K562 (cell line): ENCODE data around the gene SLC25A17. TPM values are rescaled to one million over a fixed set of nuclear protein-coding genes. Genes with fewer than 3 reads are reported as not detected.

ENCODE experiments used
- BMI1 ChIP-seq: fragments of 150-350 bp; IDR thresholded peaks from 2 replicates; pipeline ENCODE4 v1.6.1; 2014; ENCODE audit warnings: low read length
- BRD4 ChIP-seq: fragments of 200-600 bp; sonication (generic); IDR thresholded peaks from 2 replicates; pipeline ENCODE4 v1.6.1; 2017; ENCODE audit warnings: inconsistent platforms
- DDX20 ChIP-seq: fragments of 450-650 bp; IDR thresholded peaks from 2 replicates; pipeline ENCODE4 v1.6.1; 2016; ENCODE audit warnings: missing genetic modification characterization, low read depth, mild to moderate bottlenecking, missing compliant biosample characterization, moderate library complexity
- E2F3 ChIP-seq: fragments of 250-450 bp; sonication (Bioruptor Pico); IDR thresholded peaks from 2 replicates; pipeline ENCODE4 v1.4.0; 2020; ENCODE audit warnings: mild to moderate bottlenecking
- FOS ChIP-seq: IDR thresholded peaks from 3 replicates; pipeline ENCODE4 v1.6.1; 2011; ENCODE audit not compliant: insufficient read length; ENCODE audit errors: extremely low read depth
- HMG20A ChIP-seq: fragments of 450-650 bp; formaldehyde crosslinking; conservative IDR thresholded peaks from 2 replicates; pipeline ENCODE4 v1.4.0; 2020; ENCODE audit warnings: mild to moderate bottlenecking, mixed read lengths
- MCM7 ChIP-seq, 2 experiments: fragments of 450-650 bp; IDR thresholded peaks; 2 replicates each; pipeline ENCODE4 v1.6.1; 2016 to 2018
- MED1 ChIP-seq: sonication (generic); formaldehyde crosslinking; IDR thresholded peaks from 2 replicates; pipeline ENCODE4 v1.8.1; 2023; ENCODE audit warnings: missing genetic modification reagents, borderline replicate concordance
- MEF2D ChIP-seq: conservative IDR thresholded peaks from 2 replicates; pipeline ENCODE4 v1.6.1; 2016; ENCODE audit warnings: low read depth, missing genetic modification characterization, missing compliant biosample characterization
- MYBL2 ChIP-seq, 2 experiments: fragments of 450-650 bp in 1 of 2; sonication (generic) in 1 of 2; formaldehyde crosslinking in 1 of 2; IDR thresholded peaks; 2 replicates each; pipeline versions ENCODE4 v1.6.1 to v1.8.1; 2017 to 2022; ENCODE audit warnings: borderline replicate concordance in 1 of 2, inconsistent platforms in 1 of 2, low read depth in 1 of 2, mild to moderate bottlenecking in 1 of 2, missing genetic modification reagents in 1 of 2, moderate library complexity in 1 of 2
- NBN ChIP-seq: fragments of 450-650 bp; IDR thresholded peaks from 2 replicates; pipeline ENCODE4 v1.6.1; 2016; ENCODE audit warnings: low read depth, mild to moderate bottlenecking
- NCOA6 ChIP-seq: fragments of 450-650 bp; IDR thresholded peaks from 2 replicates; pipeline ENCODE4 v1.6.1; 2017; ENCODE audit warnings: mild to moderate bottlenecking
- NFE2L1 ChIP-seq: fragments of 450-650 bp; IDR thresholded peaks from 2 replicates; pipeline ENCODE4 v1.6.1; 2016; ENCODE audit warnings: missing genetic modification characterization, low read depth, mild to moderate bottlenecking, missing compliant biosample characterization, moderate library complexity, borderline replicate concordance
- NR1H2 ChIP-seq: sonication (generic); formaldehyde crosslinking; IDR thresholded peaks from 2 replicates; pipeline ENCODE4 v1.4.0; 2020; ENCODE audit warnings: mild to moderate bottlenecking, missing genetic modification reagents
- POLR2A ChIP-seq: fragments of 450-650 bp; conservative IDR thresholded peaks from 2 replicates; pipeline ENCODE4 v1.6.1; 2016
- POLR2AphosphoS2 ChIP-seq: IDR thresholded peaks from 2 replicates; pipeline ENCODE4 v1.6.1; 2012; ENCODE audit warnings: low read length, improper control_type of control experiment
- POLR2G ChIP-seq: fragments of 200-400 bp; formaldehyde crosslinking; IDR thresholded peaks from 2 replicates; pipeline ENCODE4 v1.6.1; 2017; ENCODE audit warnings: low read depth, mild to moderate bottlenecking, antibody characterized with exemption, low read length, moderate library complexity
- SMAD1 ChIP-seq: fragments of 150-350 bp; IDR thresholded peaks from 2 replicates; pipeline ENCODE4 v1.6.1; 2014; ENCODE audit warnings: low read length, low read depth; ENCODE audit not compliant: partially characterized antibody
- ZC3H8 ChIP-seq: fragments of 450-650 bp; IDR thresholded peaks from 2 replicates; pipeline ENCODE4 v1.6.1; 2017
- ZFP1 ChIP-seq: fragments of 450-650 bp; formaldehyde crosslinking; IDR thresholded peaks from 2 replicates; pipeline ENCODE4 v1.4.0; 2020; ENCODE audit warnings: mild to moderate bottlenecking, mixed read lengths
- ZZZ3 ChIP-seq: fragments of 450-650 bp; IDR thresholded peaks from 2 replicates; pipeline ENCODE4 v1.6.1; 2016; ENCODE audit warnings: antibody characterized with exemption, mild to moderate bottlenecking, moderate library complexity
- polyA plus RNA-seq, 8 experiments: library from polyadenylated mRNA; depleted of rRNA in 4 of 8; stranded (reverse) in 5 of 8; unstranded in 3 of 8; fragments of >200 nt; fragmentation: Nextera tagmentation in 2 of 8; fragmentation: Illumina TruSeq in 1 of 8; extraction: Ambion mirVana in 2 of 8; extraction: Trizol in 1 of 8; gene quantifications; 2 replicates each; pipeline versions ENCODE4 v1.2.1 to v1.2.3, GENCODE V29; 2011 to 2014; ENCODE audit warnings: inconsistent platforms in 1 of 8, missing spikeins in 1 of 8
- total RNA-seq, 7 experiments: library from RNA; depleted of rRNA in 6 of 7; stranded (reverse); fragments of >200 nt in 6 of 7; fragmentation: Illumina TruSeq in 2 of 7; extraction: Trizol in 2 of 7; gene quantifications; 2 replicates each; pipeline versions ENCODE4 v1.2.1 to v1.2.3, GENCODE V29; 2011 to 2021; ENCODE audit warnings: low replicate concordance in 1 of 7
- TF ChIP-seq, protein P1 (sequence below): fragments of 250-450 bp; sonication (Bioruptor Pico); IDR thresholded peaks from 2 replicates; pipeline ENCODE4 v1.5.0; 2021; ENCODE audit warnings: mild to moderate bottlenecking, borderline replicate concordance
- TF ChIP-seq, protein P2 (sequence below): fragments of 450-650 bp; formaldehyde crosslinking; IDR thresholded peaks from 2 replicates; pipeline ENCODE4 v1.4.0; 2022; ENCODE audit warnings: missing genetic modification characterization
- TF ChIP-seq, protein P3 (sequence below): sonication (generic); formaldehyde crosslinking; IDR thresholded peaks from 2 replicates; pipeline ENCODE4 v1.8.0; 2022; ENCODE audit warnings: missing genetic modification reagents, mild to moderate bottlenecking, borderline replicate concordance
- TF ChIP-seq, protein P4 (sequence below): fragments of 450-650 bp; IDR thresholded peaks from 2 replicates; pipeline ENCODE4 v1.6.1; 2016; ENCODE audit warnings: antibody characterized with exemption

The SLC25A17 gene
- total and polyA plus RNA-seq, 9 of the 15 experiments (the other 6 are each of a cell fraction or from before 2014, with no cell fraction given), result 32.6 to 136 (median 56.2) TPM

DNA sequence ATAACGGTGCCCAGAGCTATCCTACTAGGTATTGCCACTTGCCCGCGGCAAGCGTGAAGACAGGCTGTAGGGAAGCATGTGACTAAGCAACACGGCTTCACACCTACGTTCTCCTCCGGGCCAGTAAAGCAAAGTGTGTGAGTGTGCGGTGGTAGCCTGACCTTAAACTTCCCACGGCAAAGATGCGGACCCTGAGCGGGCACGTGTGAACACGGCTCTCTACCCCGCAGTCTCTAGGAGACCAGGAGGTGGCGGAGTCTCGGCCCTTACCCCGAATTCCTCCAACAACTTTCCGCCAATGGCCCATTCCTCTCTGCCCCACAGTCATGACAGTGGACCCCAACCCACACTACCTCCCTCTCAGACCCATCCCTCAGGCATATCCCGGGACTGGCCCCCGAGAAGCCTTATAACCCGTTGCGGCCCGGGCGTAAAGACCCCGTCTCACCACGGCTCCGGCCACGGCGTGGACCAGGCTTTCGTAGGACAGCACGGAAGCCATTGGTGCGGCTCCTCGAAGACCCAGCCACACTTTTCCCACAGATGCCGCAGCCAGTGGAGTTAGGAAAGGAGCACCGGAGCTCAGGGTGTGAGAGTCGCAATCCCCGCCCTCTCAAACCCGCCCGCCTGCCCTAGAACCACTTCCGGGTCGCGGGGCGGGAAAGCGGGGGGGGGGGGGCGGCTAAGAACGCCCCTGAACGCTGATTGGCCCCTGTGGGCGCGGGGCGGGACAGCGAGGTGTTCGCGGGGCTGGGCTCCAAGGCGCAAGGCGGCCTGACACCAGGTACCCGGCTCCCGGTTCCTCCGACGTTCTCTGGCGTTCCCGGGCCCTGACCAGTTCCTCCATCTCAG lies at the start of gene SLC25A17 (continued):
- TF ChIP-seq E2F3 (CRISPR knock-in tag) (no peak), POLR2AphosphoS2 (no peak), ZC3H8 (no peak), BMI1 (no peak), NBN (no peak), DDX20 (tag) (no peak), BRD4 (no peak), POLR2A (peak; percentile 79), HMG20A (CRISPR knock-in tag) (no peak), ZFP1 (CRISPR knock-in tag) (no peak), FOS (no peak), MCM7 (IDR thresholded peaks at IDR 0.05) (no peak), ZZZ3 (no peak), MEF2D (tag) (no peak), NR1H2 (CRISPR knock-in tag) (no peak), MED1 (CRISPR knock-in tag) (no peak), MYBL2 (IDR thresholded peaks at IDR 0.05; ENCODE audit: low read depth) (no peak), MYBL2 (CRISPR knock-in tag; IDR thresholded peaks at IDR 0.05; ENCODE audit: borderline replicate concordance) (no peak), POLR2G (peak; percentile 82), NFE2L1 (no peak), SMAD1 (no peak), NCOA6 (no peak)
- TF ChIP-seq, protein P1, sequence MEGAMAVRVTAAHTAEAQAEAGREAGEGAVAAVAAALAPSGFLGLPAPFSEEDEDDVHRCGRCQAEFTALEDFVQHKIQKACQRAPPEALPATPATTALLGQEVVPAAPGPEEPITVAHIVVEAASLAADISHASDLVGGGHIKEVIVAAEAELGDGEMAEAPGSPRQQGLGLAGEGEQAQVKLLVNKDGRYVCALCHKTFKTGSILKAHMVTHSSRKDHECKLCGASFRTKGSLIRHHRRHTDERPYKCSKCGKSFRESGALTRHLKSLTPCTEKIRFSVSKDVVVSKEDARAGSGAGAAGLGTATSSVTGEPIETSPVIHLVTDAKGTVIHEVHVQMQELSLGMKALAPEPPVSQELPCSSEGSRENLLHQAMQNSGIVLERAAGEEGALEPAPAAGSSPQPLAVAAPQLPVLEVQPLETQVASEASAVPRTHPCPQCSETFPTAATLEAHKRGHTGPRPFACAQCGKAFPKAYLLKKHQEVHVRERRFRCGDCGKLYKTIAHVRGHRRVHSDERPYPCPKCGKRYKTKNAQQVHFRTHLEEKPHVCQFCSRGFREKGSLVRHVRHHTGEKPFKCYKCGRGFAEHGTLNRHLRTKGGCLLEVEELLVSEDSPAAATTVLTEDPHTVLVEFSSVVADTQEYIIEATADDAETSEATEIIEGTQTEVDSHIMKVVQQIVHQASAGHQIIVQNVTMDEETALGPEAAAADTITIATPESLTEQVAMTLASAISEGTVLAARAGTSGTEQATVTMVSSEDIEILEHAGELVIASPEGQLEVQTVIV (CRISPR knock-in tag), result no peak
- TF ChIP-seq, protein P2, sequence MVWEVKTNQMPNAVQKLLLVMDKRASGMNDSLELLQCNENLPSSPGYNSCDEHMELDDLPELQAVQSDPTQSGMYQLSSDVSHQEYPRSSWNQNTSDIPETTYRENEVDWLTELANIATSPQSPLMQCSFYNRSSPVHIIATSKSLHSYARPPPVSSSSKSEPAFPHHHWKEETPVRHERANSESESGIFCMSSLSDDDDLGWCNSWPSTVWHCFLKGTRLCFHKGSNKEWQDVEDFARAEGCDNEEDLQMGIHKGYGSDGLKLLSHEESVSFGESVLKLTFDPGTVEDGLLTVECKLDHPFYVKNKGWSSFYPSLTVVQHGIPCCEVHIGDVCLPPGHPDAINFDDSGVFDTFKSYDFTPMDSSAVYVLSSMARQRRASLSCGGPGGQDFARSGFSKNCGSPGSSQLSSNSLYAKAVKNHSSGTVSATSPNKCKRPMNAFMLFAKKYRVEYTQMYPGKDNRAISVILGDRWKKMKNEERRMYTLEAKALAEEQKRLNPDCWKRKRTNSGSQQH (CRISPR knock-in tag), result no peak
- TF ChIP-seq, protein P3, sequence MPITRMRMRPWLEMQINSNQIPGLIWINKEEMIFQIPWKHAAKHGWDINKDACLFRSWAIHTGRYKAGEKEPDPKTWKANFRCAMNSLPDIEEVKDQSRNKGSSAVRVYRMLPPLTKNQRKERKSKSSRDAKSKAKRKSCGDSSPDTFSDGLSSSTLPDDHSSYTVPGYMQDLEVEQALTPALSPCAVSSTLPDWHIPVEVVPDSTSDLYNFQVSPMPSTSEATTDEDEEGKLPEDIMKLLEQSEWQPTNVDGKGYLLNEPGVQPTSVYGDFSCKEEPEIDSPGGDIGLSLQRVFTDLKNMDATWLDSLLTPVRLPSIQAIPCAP, result no peak
- TF ChIP-seq, protein P4, sequence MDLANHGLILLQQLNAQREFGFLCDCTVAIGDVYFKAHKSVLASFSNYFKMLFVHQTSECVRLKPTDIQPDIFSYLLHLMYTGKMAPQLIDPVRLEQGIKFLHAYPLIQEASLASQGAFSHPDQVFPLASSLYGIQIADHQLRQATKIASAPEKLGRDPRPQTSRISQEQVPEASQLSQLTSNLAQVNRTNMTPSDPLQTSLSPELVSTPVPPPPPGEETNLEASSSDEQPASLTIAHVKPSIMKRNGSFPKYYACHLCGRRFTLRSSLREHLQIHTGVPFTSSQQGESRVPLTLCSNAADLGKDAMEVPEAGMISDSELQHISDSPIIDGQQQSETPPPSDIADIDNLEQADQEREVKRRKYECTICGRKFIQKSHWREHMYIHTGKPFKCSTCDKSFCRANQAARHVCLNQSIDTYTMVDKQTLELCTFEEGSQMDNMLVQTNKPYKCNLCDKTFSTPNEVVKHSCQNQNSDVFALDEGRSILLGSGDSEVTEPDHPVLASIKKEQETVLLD, result no peak
